HuH-7.5 (cell line): Measurements from ENCODE around the gene MFSD6.
"Not testable (repeated sequence)": the region's sequence is repeated elsewhere in the genome, so short reads cannot be mapped to it uniquely, and the experiment has no call there.

ENCODE experiments used
- DNase-seq: peaks from one replicate; pipeline ENCODE4 v3.0.0; 2011; ENCODE audit warnings: low spot score

The MFSD6 gene

GRCh38 chr2:190501702-190502407, 93.7 kb downstream of the MFSD6 start:
- DNase-seq: no peak

- no peak for DNase-seq
Measured at GRCh38 chr2:190503088-190503487, 94.9 kb downstream of the MFSD6 start.

- no peak for DNase-seq
Measured at GRCh38 chr2:190504912-190505311, 96.8 kb downstream of the MFSD6 start.

GRCh38 chr2:190505696-190506095, 97.5 kb downstream of the MFSD6 start:
- DNase-seq: no peak

- no peak for DNase-seq
Measured at GRCh38 chr2:190506666-190507065, 98.5 kb downstream of the MFSD6 start.

GRCh38 chr2:190507135-190507534, 99.0 kb downstream of the MFSD6 start:
- no peak for DNase-seq

- DNase-seq: not testable (repeated sequence)
Measured at GRCh38 chr2:190509895-190510294, 101.7 kb downstream of the MFSD6 start.

GRCh38 chr2:190511104-190511503, 102.9 kb downstream of the MFSD6 start:
- no peak for DNase-seq

- no peak for DNase-seq
Measured at GRCh38 chr2:190512539-190513095, 104.5 kb downstream of the MFSD6 start.

GRCh38 chr2:190513877-190514276, 105.7 kb downstream of the MFSD6 start:
- no peak for DNase-seq

GRCh38 chr2:190514676-190515075, 106.5 kb downstream of the MFSD6 start:
- no peak for DNase-seq

GRCh38 chr2:190515687-190516086, 107.5 kb downstream of the MFSD6 start:
- DNase-seq: no peak

GRCh38 chr2:190517468-190517867, 109.3 kb downstream of the MFSD6 start:
- no peak for DNase-seq

- no peak for DNase-seq
Measured at GRCh38 chr2:190519975-190520767, 112.0 kb downstream of the MFSD6 start.

GRCh38 chr2:190524928-190525327, 116.8 kb downstream of the MFSD6 start:
- DNase-seq: no peak

- no peak for DNase-seq
Measured at GRCh38 chr2:190526105-190526750, 118.1 kb downstream of the MFSD6 start.

- DNase-seq: no peak
Measured at GRCh38 chr2:190527214-190527613, 119.1 kb downstream of the MFSD6 start.

- DNase-seq: no peak
Measured at GRCh38 chr2:190527918-190528317, 119.8 kb downstream of the MFSD6 start.

GRCh38 chr2:190528521-190529001, 120.4 kb downstream of the MFSD6 start:
- no peak for DNase-seq

GRCh38 chr2:190529486-190530247, 121.5 kb downstream of the MFSD6 start:
- DNase-seq: no peak

- no peak for DNase-seq
Measured at GRCh38 chr2:190530248-190530900, 122.2 kb downstream of the MFSD6 start.
